Inferior parietal cortex (tissue), 1 donor: ENCODE data around the gene WDR89.
"Not testable (repeated sequence)": the region's sequence is repeated elsewhere in the genome, so short reads cannot be mapped to it uniquely, and the experiment has no call there.

ENCODE experiments used
- DNase-seq: peaks from one replicate; pipeline ENCODE4 v3.0.0-alpha.2; 2016; ENCODE audit errors: extremely low spot score

The WDR89 gene

GRCh38 chr14:63641473-63642228, at the start of gene WDR89:
WDR89 (minus strand) TSS chr14:63641871; CDS start chr14:63599942, 41,929 bp downstream.
- DNase-seq, result peak; percentile 100

GRCh38 chr14:63689132-63689531, 47.5 kb upstream of the WDR89 start:
- no peak for DNase-seq

- no peak for DNase-seq
These were observed 45.3 kb upstream of the WDR89 start for GRCh38 chr14:63686926-63687325.

- no peak for DNase-seq
These were observed 43.7 kb upstream of the WDR89 start for GRCh38 chr14:63685401-63685800.

GRCh38 chr14:63682727-63683593, 41.3 kb upstream of the WDR89 start:
- DNase-seq, result no peak

GRCh38 chr14:63678536-63678935, 36.9 kb upstream of the WDR89 start:
- no peak for DNase-seq

GRCh38 chr14:63677891-63678379, 36.3 kb upstream of the WDR89 start:
- no peak for DNase-seq

GRCh38 chr14:63676615-63677014, 34.9 kb upstream of the WDR89 start:
- no peak for DNase-seq

GRCh38 chr14:63673886-63674497, 32.3 kb upstream of the WDR89 start:
- DNase-seq, result no peak

- no peak for DNase-seq
These were observed 31.6 kb upstream of the WDR89 start for GRCh38 chr14:63673255-63673654.

- DNase-seq, result no peak
These were observed 30.9 kb upstream of the WDR89 start for GRCh38 chr14:63672417-63673180.

GRCh38 chr14:63671987-63672386, 30.3 kb upstream of the WDR89 start:
- DNase-seq, result no peak

GRCh38 chr14:63670692-63671091, 29.0 kb upstream of the WDR89 start:
- DNase-seq, result no peak

- DNase-seq, result no peak
These were observed 24.7 kb upstream of the WDR89 start for GRCh38 chr14:63666335-63666734.

GRCh38 chr14:63663428-63664341, 22.0 kb upstream of the WDR89 start:
- no peak for DNase-seq

- no peak for DNase-seq
These were observed 21.1 kb upstream of the WDR89 start for GRCh38 chr14:63662776-63663175.

- DNase-seq, result not testable (repeated sequence)
These were observed 20.2 kb upstream of the WDR89 start for GRCh38 chr14:63661881-63662280.

- DNase-seq, result peak; percentile 71
These were observed 18.1 kb upstream of the WDR89 start for GRCh38 chr14:63659726-63660125.

- no peak for DNase-seq
These were observed 14.5 kb upstream of the WDR89 start for GRCh38 chr14:63656194-63656593.

- no peak for DNase-seq
These were observed 13.3 kb upstream of the WDR89 start for GRCh38 chr14:63654936-63655335.
